H1 (cell line): ENCODE data around the gene TCF20. TPM values are rescaled to one million over a fixed set of nuclear protein-coding genes. Genes with fewer than 3 reads are reported as not detected.

Experiments used
- CTCF ChIA-PET: fragments of 300-600 bp; sonication (Branson Sonifier 250); formaldehyde crosslinking; loops from one replicate; lab custom pipeline; 2021; ENCODE audit not compliant: partially characterized antibody; lab: Charles Lee
- POLR2A ChIA-PET: fragments of 300-600 bp; sonication (Branson Sonifier 250); formaldehyde crosslinking; loops from one replicate; lab custom pipeline; 2021; ENCODE audit warnings: inconsistent platforms; ENCODE audit not compliant: partially characterized antibody; lab: Charles Lee
- DNase-seq, 2 experiments: peaks; one replicate each; pipeline versions ENCODE4 v3.0.0 to v3.0.0-alpha.2; 2010 to 2022; ENCODE audit warnings: low spot score in 2 of 2, low read depth in 1 of 2, mixed read lengths in 1 of 2
- FAIRE-seq: peaks from 2 replicates; lab custom pipeline; 2011; peaks lifted over from hg19 to GRCh38; lab: Jason Lieb, UNC
- H2AFZ ChIP-seq: 2 replicates; pipeline ENCODE4 v1.8.1; 2012; ENCODE audit warnings: low read length, inconsistent platforms
- H2AK5ac ChIP-seq: 2 replicates; pipeline ENCODE4 v1.6.1; 2013; ENCODE audit warnings: low read depth, low read length
- H2BK120ac ChIP-seq: replicated peaks from 2 replicates; pipeline ENCODE3; 2013; ENCODE audit warnings: low read depth, low read length, inconsistent platforms
- H2BK12ac ChIP-seq: 2 replicates; pipeline ENCODE4 v1.6.1; 2013; ENCODE audit warnings: low read depth, low read length
- H2BK15ac ChIP-seq: 2 replicates; pipeline ENCODE4 v1.6.1; 2013; ENCODE audit warnings: low read length
- H2BK20ac ChIP-seq: 2 replicates; pipeline ENCODE4 v1.6.1; 2013; ENCODE audit warnings: low read length
- H2BK5ac ChIP-seq: 2 replicates; pipeline ENCODE4 v1.6.1; 2013; ENCODE audit warnings: low read depth, low read length
- H3K14ac ChIP-seq: 2 replicates; pipeline ENCODE4 v1.6.1; 2013; ENCODE audit warnings: inconsistent platforms; ENCODE audit not compliant: insufficient read length
- H3K18ac ChIP-seq: 2 replicates; pipeline ENCODE4 v1.6.1; 2013; ENCODE audit warnings: low read length; ENCODE audit errors: extremely low read depth
- H3K23ac ChIP-seq: 2 replicates; pipeline ENCODE4 v1.6.1; 2013; ENCODE audit warnings: inconsistent platforms; ENCODE audit not compliant: insufficient read length
- H3K23me2 ChIP-seq: 2 replicates; pipeline ENCODE4 v1.6.1; 2013; ENCODE audit warnings: low read depth, low read length
- H3K27ac ChIP-seq: 2 replicates; pipeline ENCODE4 v1.6.1; 2011; ENCODE audit warnings: low read depth, low read length, inconsistent platforms
- H3K27me3 ChIP-seq, 4 experiments: replicated peaks in 1 of 4; 1 replicate in 1 of 4; 2 replicates in 3 of 4; pipeline versions ENCODE4 v1.6.1 to v1.8.1; 2011 to 2013; ENCODE audit warnings: low read length in 3 of 4, mild to moderate bottlenecking in 3 of 4, inconsistent platforms in 2 of 4, mixed read lengths in 2 of 4, moderate library complexity in 1 of 4; ENCODE audit not compliant: control insufficient read depth in 3 of 4, insufficient read depth in 3 of 4; ENCODE audit errors: extremely low read depth in 1 of 4
- H3K36me3 ChIP-seq, 4 experiments: 2 replicates each; pipeline versions ENCODE4 v1.6.1 to v1.8.1; 2011 to 2013; ENCODE audit warnings: mild to moderate bottlenecking in 4 of 4, low read length in 3 of 4, moderate library complexity in 2 of 4, control low read depth in 1 of 4, inconsistent platforms in 1 of 4; ENCODE audit not compliant: insufficient read depth in 4 of 4, control insufficient read depth in 2 of 4
- H3K4ac ChIP-seq: replicated peaks from 2 replicates; pipeline ENCODE3; 2013; ENCODE audit warnings: low read length, low read depth, mixed read lengths, inconsistent platforms; ENCODE audit not compliant: insufficient read length
- H3K4me1 ChIP-seq, 4 experiments: replicated peaks in 1 of 4; 1 replicate in 1 of 4; 2 replicates in 3 of 4; pipeline versions ENCODE4 v1.6.1 to v1.8.1; 2011 to 2013; ENCODE audit warnings: low read length in 3 of 4, inconsistent platforms in 2 of 4, mixed read lengths in 1 of 4; ENCODE audit not compliant: insufficient read depth in 4 of 4, control insufficient read depth in 3 of 4
- H3K4me2 ChIP-seq, 2 experiments: 2 replicates each; pipeline versions ENCODE4 v1.6.1 to v1.8.1; 2011 to 2013; ENCODE audit warnings: low read depth in 2 of 2, low read length in 2 of 2, control low read depth in 1 of 2, inconsistent platforms in 1 of 2, mild to moderate bottlenecking in 1 of 2; ENCODE audit not compliant: insufficient read depth in 1 of 2
- H3K4me3 ChIP-seq, 4 experiments: fragments of 200-600, 300-600 bp in 1 of 4; sonication (generic), shearing (Covaris generic), sonication (Bioruptor Twin) in 1 of 4; 2 replicates each; pipeline versions ENCODE4 v1.5.1 to v1.8.1; 2011 to 2016; ENCODE audit warnings: low read length in 4 of 4, low read depth in 3 of 4, control low read depth in 2 of 4, inconsistent platforms in 2 of 4, mild to moderate bottlenecking in 2 of 4, mixed read lengths in 1 of 4, moderate library complexity in 1 of 4; ENCODE audit not compliant: insufficient read depth in 2 of 4; ENCODE audit errors: extremely low read depth in 1 of 4
- H3K56ac ChIP-seq: replicated peaks from 2 replicates; pipeline ENCODE3; 2013; ENCODE audit warnings: low read depth, mild to moderate bottlenecking, mixed read lengths, low read length, inconsistent platforms; ENCODE audit not compliant: insufficient read length
- H3K79me1 ChIP-seq: 2 replicates; pipeline ENCODE4 v1.6.1; 2013; ENCODE audit warnings: low read depth, low read length, control low read depth
- H3K79me2 ChIP-seq, 2 experiments: 2 replicates each; pipeline versions ENCODE4 v1.6.1 to v1.8.1; 2012 to 2013; ENCODE audit warnings: low read length in 2 of 2, mild to moderate bottlenecking in 2 of 2, inconsistent platforms in 1 of 2; ENCODE audit not compliant: insufficient read depth in 2 of 2, control insufficient read depth in 1 of 2
- H3K9ac ChIP-seq, 4 experiments: replicated peaks in 1 of 4; 1 replicate in 1 of 4; 2 replicates in 3 of 4; pipeline versions ENCODE4 v1.6.1 to v1.8.1; 2011 to 2013; ENCODE audit warnings: low read depth in 3 of 4, low read length in 3 of 4, control low read depth in 2 of 4, mild to moderate bottlenecking in 2 of 4, moderate library complexity in 2 of 4, inconsistent platforms in 1 of 4; ENCODE audit errors: extremely low read depth in 1 of 4
- H3K9me3 ChIP-seq, 2 experiments: 2 replicates each; pipeline versions ENCODE4 v1.6.1 to v1.8.1; 2012 to 2013; ENCODE audit warnings: mild to moderate bottlenecking in 2 of 2, moderate library complexity in 2 of 2, control low read depth in 1 of 2, inconsistent platforms in 1 of 2, low read depth in 1 of 2, low read length in 1 of 2, mixed read lengths in 1 of 2; ENCODE audit not compliant: insufficient read depth in 2 of 2
- H4K20me1 ChIP-seq, 2 experiments: replicated peaks in 1 of 2; 2 replicates each; pipeline versions ENCODE3 to v1.8.1; 2011 to 2013; ENCODE audit warnings: inconsistent platforms in 2 of 2, low read length in 2 of 2, mild to moderate bottlenecking in 1 of 2; ENCODE audit not compliant: insufficient read depth in 2 of 2, control insufficient read depth in 1 of 2
- H4K5ac ChIP-seq: 2 replicates; pipeline ENCODE4 v1.6.1; 2013; ENCODE audit warnings: low read length, low read depth, mixed read lengths, inconsistent platforms; ENCODE audit not compliant: insufficient read length
- H4K8ac ChIP-seq: 2 replicates; pipeline ENCODE4 v1.8.0; 2013; ENCODE audit warnings: mild to moderate bottlenecking, moderate library complexity, low read length, inconsistent platforms; ENCODE audit not compliant: insufficient read depth; ENCODE audit errors: extremely low read depth
- H4K91ac ChIP-seq: replicated peaks from 2 replicates; pipeline ENCODE3; 2013; ENCODE audit warnings: low read length, mixed read lengths, inconsistent platforms; ENCODE audit not compliant: insufficient read length
- ASH2L ChIP-seq: fragments of 200-600, 300-600 bp; sonication (generic); IDR thresholded peaks from one replicate; pipeline ENCODE4 v1.7.1; 2017; ENCODE audit warnings: low read length
- JUND ChIP-seq: IDR thresholded peaks from 2 replicates; pipeline ENCODE4 v1.6.1; 2011; ENCODE audit warnings: mild to moderate bottlenecking, improper control_type of control experiment, low read length
- SIX5 ChIP-seq: IDR thresholded peaks from 2 replicates; pipeline ENCODE4 v1.6.1; 2011; ENCODE audit warnings: mild to moderate bottlenecking, low read depth, low read length
- WGBS, 2 experiments: shearing (Covaris generic) in 1 of 2; methylation state at CpG; one replicate each; pipeline versions ENCODE4 v1.1.6 to v1.1.7; 2013 to 2015; ENCODE audit warnings: low lambda C conversion rate in 2 of 2, mixed read lengths in 2 of 2, inconsistent platforms in 1 of 2, low coverage in 1 of 2, missing lambda C conversion rate in 1 of 2; ENCODE audit not compliant: insufficient replicate concordance in 2 of 2, insufficient coverage in 1 of 2, insufficient read length in 1 of 2; ENCODE audit errors: extremely low coverage in 1 of 2, missing lambda C conversion rate in 1 of 2; 5-methylcytosine and 5-hydroxymethylcytosine counted together
- polyA plus RNA-seq, 7 experiments: library from polyadenylated mRNA; depleted of rRNA in 3 of 7; stranded (reverse) in 5 of 7; unstranded in 2 of 7; fragments of >200 nt in 5 of 7; fragments of 200-250 nt in 2 of 7; gene quantifications; 1 replicate in 5 of 7; 2 replicates in 1 of 7; 4 replicates in 1 of 7; pipeline versions ENCODE4 v1.2.1 to v1.2.3, GENCODE V29; 2011 to 2013; ENCODE audit warnings: missing spikeins in 2 of 7, mixed read lengths in 2 of 7
- total RNA-seq: library from RNA; stranded (reverse); fragmentation: NEBNext Ultra II Directional; extraction: Animal tissue kit (Norgen Biotek cat#: 25700); gene quantifications from 2 replicates; pipeline ENCODE4 v1.2.1, GENCODE V29; 2021

The TCF20 gene
- total and polyA plus RNA-seq, 2 of the 8 experiments (the other 6 are each of a cell fraction or from before 2014, with no cell fraction given), result 22.0 to 79.8 TPM

DNA sequence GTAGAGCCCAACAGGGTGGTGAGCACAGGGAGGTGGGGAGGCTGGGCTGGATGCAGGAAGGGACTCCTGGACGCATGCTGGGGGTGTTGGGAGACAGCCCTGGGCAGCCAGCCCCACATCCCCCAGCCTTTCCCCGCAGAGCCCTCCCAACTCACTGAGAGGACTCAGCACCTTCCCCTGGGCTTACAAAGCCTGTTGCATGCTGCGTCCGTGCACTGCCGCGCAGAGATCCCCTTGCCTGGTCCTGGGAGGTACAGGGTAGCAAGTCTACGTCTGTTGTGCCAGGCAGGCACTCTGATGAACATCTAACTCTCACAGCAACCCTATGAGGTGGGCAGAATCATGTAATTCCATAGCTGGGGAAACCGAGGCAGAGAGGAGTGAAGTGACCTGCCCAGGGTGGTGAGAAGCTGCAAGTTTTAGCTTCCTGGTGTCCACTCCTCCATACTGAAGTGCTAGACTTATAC, 33.9 kb upstream of the TCF20 start:
- POLR2A ChIA-PET, result interaction anchor here (1.0 to 2.8 kb wide), 8 partner anchors 8 to 41 kb away, joined by 3 to 13 read pairs (median 4); no protein-coding TSS in a partner anchor

More for the DNA sequence above, 33.9 kb upstream of the TCF20 start:
- H4K91ac ChIP-seq, result no peak overlapping the region
- 0 out of 7 replicates have a peak overlapping the region, but pooled peaks of 1 of the 4 experiments have one; percentile 2 for H3K9ac ChIP-seq
- H3K23ac ChIP-seq, result no peak overlapping the region
- DNase-seq, result no peak
- no peak overlapping the region for H3K27ac ChIP-seq
- no peak overlapping the region; the same call in 1 of the 2 replicates for H2BK20ac ChIP-seq
- WGBS, 2 experiments, result 29% methylated on average over 8 of the region's 8 CpGs; no CpG with 5 or more reads in 1 of the 2 experiments
- peak overlapping the region; percentile 79 for H4K8ac ChIP-seq
- H3K27me3 ChIP-seq, result peaks cover 0 to 7% (median 6%) of the 10 kb centered on the region in 4 experiments; a peak in 4 of 7 replicates
- peak overlapping the region; percentile 10 to 53 (median 34); a peak in 6 of 8 replicates for H3K4me3 ChIP-seq
- TF ChIP-seq ASH2L, result no peak
- no peak for TF ChIP-seq SIX5
- TF ChIP-seq JUND, result no peak
- H3K4me1 ChIP-seq, result peaks cover 10 to 41% (median 28%) of the 10 kb centered on the region in 4 experiments
- H2AK5ac ChIP-seq, result no peak overlapping the region; the same call in 1 of the 2 replicates
- H4K20me1 ChIP-seq, result peaks cover 2 to 3% of the 10 kb centered on the region in 2 experiments
- H3K18ac ChIP-seq, result 0 out of 2 replicates have a peak overlapping the region, but pooled peaks have one; percentile 54
- H2BK15ac ChIP-seq, result peak overlapping the region; percentile 6; the same call in 1 of the 2 replicates
- no peak overlapping the region for H2BK120ac ChIP-seq
- H3K9me3 ChIP-seq, result no peaks in the 10 kb centered on the region
- H2BK12ac ChIP-seq, result peak overlapping the region; percentile 75; the same call in 1 of the 2 replicates
- H3K56ac ChIP-seq, result no peak overlapping the region
- no peaks in the 10 kb centered on the region for H3K79me1 ChIP-seq
- no peaks in the 10 kb centered on the region for H3K79me2 ChIP-seq
- peak overlapping the region; percentile 16; the same call in 1 of the 2 replicates for H2BK5ac ChIP-seq
- CTCF ChIA-PET, result interaction anchor here (0.6 to 2.7 kb wide), 16 partner anchors 8 to 466 kb away, joined by 3 to 19 read pairs (median 4); no protein-coding TSS in a partner anchor
- H3K23me2 ChIP-seq, result peaks cover 5% of the 10 kb centered on the region; the same call in 1 of the 2 replicates
- H3K4me2 ChIP-seq, result peak overlapping the region; percentile 71 to 73
- H4K5ac ChIP-seq, result no peak overlapping the region
- no peak overlapping the region for H3K4ac ChIP-seq
- FAIRE-seq, result no peak
- no peak overlapping the region for H3K14ac ChIP-seq
- H2AFZ ChIP-seq, result no peak overlapping the region
- H3K36me3 ChIP-seq, result no peaks in the 10 kb centered on the region
